ENCODE measurements around the gene SMC6. TPM values are rescaled to one million over a fixed set of nuclear protein-coding genes. Genes with fewer than 3 reads are reported as not detected.

SMC6 gene
- polyA plus RNA-seq, 1 of the 3 experiments (the other 2 are of a cell fraction), result 6.5 TPM

GRCh38 chr2:17621781-17622180, 131.8 kb downstream of the SMC6 start:
- POLR2A ChIA-PET, result no interaction called here
- CTCF ChIA-PET, result interaction anchor here (0.6 to 1.2 kb wide), 4 partner anchors 8 to 865 kb away, joined by 3 read pairs; no protein-coding TSS in a partner anchor

GRCh38 chr2:17620841-17621240, 132.8 kb downstream of the SMC6 start:
- Histone ChIP-seq H3F3A (replicated peaks; ENCODE audit: insufficient read depth) (peaks cover 26% of the 10 kb centered on the region), H3K4me2 (peak overlapping the region; percentile 62), H3K27me3 (ENCODE audit: insufficient read depth) (no peaks in the 10 kb centered on the region), H3K79me2 (ENCODE audit: insufficient read depth) (no peaks in the 10 kb centered on the region), H3K4me1 (ENCODE audit: control insufficient read depth in 1 of 2, insufficient read depth in 2 of 2, low read depth in 1 of 2, low read length in 1 of 2) (peaks cover 3 to 35% of the 10 kb centered on the region in 2 experiments; a peak in 3 of 4 replicates), H3K9me2 (no peaks in the 10 kb centered on the region), H3K27ac (ENCODE audit: low read depth in 2 of 2, low read length in 1 of 2) (peak overlapping the region in 1 of 2 experiments; percentile 77; a peak in 2 of 4 replicates), H3K9me3 (no peaks in the 10 kb centered on the region), H3K4me3 (ENCODE audit: low read depth in 2 of 2, low read length in 1 of 2) (no peak overlapping the region), H2AFZ (ENCODE audit: low read depth) (peak overlapping the region; percentile 65; the same call in 1 of the 2 replicates), H3K36me3 (replicated peaks in 1 of 2; ENCODE audit: control insufficient read depth in 1 of 2, insufficient read depth in 2 of 2, low read length in 1 of 2) (no peaks in the 10 kb centered on the region), H4K20me1 (ENCODE audit: insufficient read depth) (no peaks in the 10 kb centered on the region), H3K9ac (peak overlapping the region; percentile 35; the same call in 1 of the 2 replicates)
- ChIA-PET POLR2A (no interaction called here), CTCF (interaction anchor here (0.6 to 0.7 kb wide), 2 partner anchors 9 to 864 kb away, joined by 3 read pairs; no protein-coding TSS in a partner anchor)
- no peak for DNase-seq
- TF ChIP-seq IRF3 (IDR thresholded peaks at IDR 0.05; ENCODE audit: low read depth, low read length), result no peak
- no peak for TF ChIP-seq GABPA (IDR thresholded peaks at IDR 0.05; ENCODE audit: low read depth)
- no peak for TF ChIP-seq USF2 (IDR thresholded peaks at IDR 0.05; ENCODE audit: borderline replicate concordance, low read depth, low read length)
- no peak for TF ChIP-seq POLR2AphosphoS5 (IDR thresholded peaks at IDR 0.05; ENCODE audit: low read depth, low read length)
- no peak for TF ChIP-seq RCOR1 (IDR thresholded peaks at IDR 0.05; ENCODE audit: low read length)
- peak; percentile 57; the same call in 1 of the 2 replicates for TF ChIP-seq FOSL2 (IDR thresholded peaks at IDR 0.05; ENCODE audit: borderline replicate concordance, low read depth)
- no peak for TF ChIP-seq RAD21 (IDR thresholded peaks at IDR 0.05; ENCODE audit: low read length)
- TF ChIP-seq CTCF (IDR thresholded peaks at IDR 0.05), result no peak
- TF ChIP-seq FOXJ3 (CRISPR knock-in tag; IDR thresholded peaks at IDR 0.05), result no peak
- TF ChIP-seq TAF1 (IDR thresholded peaks at IDR 0.05; ENCODE audit: borderline replicate concordance, low read depth, low read length), result no peak
- TF ChIP-seq JUND (IDR thresholded peaks at IDR 0.05), result no peak
- no peak for TF ChIP-seq GATA2 (CRISPR knock-in tag; IDR thresholded peaks at IDR 0.05)
- TF ChIP-seq RFX5 (IDR thresholded peaks at IDR 0.05; ENCODE audit: low read length), result no peak
- 0 out of 2 replicates have a peak, but pooled peaks have one; percentile 19 for TF ChIP-seq TCF12 (IDR thresholded peaks at IDR 0.05)
- no peak for TF ChIP-seq MAX (IDR thresholded peaks at IDR 0.05; ENCODE audit: low read depth)

More at GRCh38 chr2:17621781-17622180, 131.8 kb downstream of the SMC6 start:
- Histone ChIP-seq H3K36me3 (replicated peaks in 1 of 2; ENCODE audit: control insufficient read depth in 1 of 2, insufficient read depth in 2 of 2, low read length in 1 of 2) (no peaks in the 10 kb centered on the region), H2AFZ (ENCODE audit: low read depth) (no peak overlapping the region), H4K20me1 (ENCODE audit: insufficient read depth) (no peaks in the 10 kb centered on the region), H3K4me1 (ENCODE audit: control insufficient read depth in 1 of 2, insufficient read depth in 2 of 2, low read depth in 1 of 2, low read length in 1 of 2) (peaks cover 3 to 26% of the 10 kb centered on the region in 2 experiments; a peak in 3 of 4 replicates), H3K4me3 (ENCODE audit: low read depth in 2 of 2, low read length in 1 of 2) (no peak overlapping the region), H3K4me2 (peak overlapping the region; percentile 62), H3K27me3 (ENCODE audit: insufficient read depth) (no peaks in the 10 kb centered on the region), H3K9me3 (no peaks in the 10 kb centered on the region), H3F3A (replicated peaks; ENCODE audit: insufficient read depth) (peaks cover 23% of the 10 kb centered on the region), H3K79me2 (ENCODE audit: insufficient read depth) (no peaks in the 10 kb centered on the region), H3K27ac (ENCODE audit: low read depth in 2 of 2, low read length in 1 of 2) (peak overlapping the region in 1 of 2 experiments; percentile 77; a peak in 2 of 4 replicates), H3K9me2 (no peaks in the 10 kb centered on the region), H3K9ac (no peak overlapping the region)
- WGBS (ENCODE audit: low lambda C conversion rate), result 61% methylated on average over 2 of the region's 2 CpGs
- TF ChIP-seq GABPA (IDR thresholded peaks at IDR 0.05; ENCODE audit: low read depth) (no peak), POLR2AphosphoS5 (IDR thresholded peaks at IDR 0.05; ENCODE audit: low read depth, low read length) (no peak), JUND (IDR thresholded peaks at IDR 0.05) (no peak), FOSL2 (IDR thresholded peaks at IDR 0.05; ENCODE audit: borderline replicate concordance, low read depth) (peak; percentile 60; the same call in 1 of the 2 replicates)
- no peak for DNase-seq
